ENCODE measurements around the gene MIOX.

Gene MIOX

DNA sequence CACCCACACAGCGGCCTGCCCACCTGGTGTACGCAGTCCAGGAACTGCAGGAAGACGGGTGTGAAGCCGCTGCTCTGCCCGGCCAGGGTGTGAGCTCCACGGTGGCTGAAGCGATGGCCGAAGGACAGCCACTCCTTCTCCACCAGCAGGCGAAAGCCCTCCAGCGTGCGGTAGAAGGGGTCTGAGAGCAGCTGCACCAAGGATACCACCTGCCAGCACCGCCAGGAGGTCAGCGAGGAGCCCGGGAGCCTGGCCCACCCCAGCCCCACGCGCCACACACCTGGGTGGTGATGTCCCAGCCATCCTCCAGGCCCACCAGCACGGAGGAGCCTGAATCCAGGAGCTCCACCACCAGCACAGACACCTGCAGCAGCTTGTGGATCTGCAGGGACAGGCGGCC lies 31.5 kb upstream of the MIOX start:
- no peak for DNase-seq

DNA sequence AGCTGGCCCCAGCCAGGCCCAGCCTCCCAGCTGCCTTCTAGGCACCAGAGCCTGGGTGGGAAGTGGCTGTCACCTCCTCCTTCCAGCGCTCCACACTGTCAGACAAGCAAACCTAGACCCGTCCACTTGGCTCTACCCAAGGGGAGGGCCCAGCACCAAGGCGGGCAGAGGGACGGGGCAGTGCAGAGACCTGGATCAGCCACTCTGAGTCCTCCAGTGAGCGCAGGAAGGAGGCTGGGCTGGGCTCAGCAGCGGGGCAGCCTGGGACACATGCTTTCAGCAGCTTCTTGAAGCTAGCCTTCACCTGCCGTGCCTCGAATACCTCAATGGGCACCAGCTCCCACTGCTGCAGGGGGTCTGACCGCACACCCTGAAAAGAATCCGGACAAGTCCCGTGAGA lies 30.6 kb upstream of the MIOX start:
- DNase-seq, result no peak

DNA sequence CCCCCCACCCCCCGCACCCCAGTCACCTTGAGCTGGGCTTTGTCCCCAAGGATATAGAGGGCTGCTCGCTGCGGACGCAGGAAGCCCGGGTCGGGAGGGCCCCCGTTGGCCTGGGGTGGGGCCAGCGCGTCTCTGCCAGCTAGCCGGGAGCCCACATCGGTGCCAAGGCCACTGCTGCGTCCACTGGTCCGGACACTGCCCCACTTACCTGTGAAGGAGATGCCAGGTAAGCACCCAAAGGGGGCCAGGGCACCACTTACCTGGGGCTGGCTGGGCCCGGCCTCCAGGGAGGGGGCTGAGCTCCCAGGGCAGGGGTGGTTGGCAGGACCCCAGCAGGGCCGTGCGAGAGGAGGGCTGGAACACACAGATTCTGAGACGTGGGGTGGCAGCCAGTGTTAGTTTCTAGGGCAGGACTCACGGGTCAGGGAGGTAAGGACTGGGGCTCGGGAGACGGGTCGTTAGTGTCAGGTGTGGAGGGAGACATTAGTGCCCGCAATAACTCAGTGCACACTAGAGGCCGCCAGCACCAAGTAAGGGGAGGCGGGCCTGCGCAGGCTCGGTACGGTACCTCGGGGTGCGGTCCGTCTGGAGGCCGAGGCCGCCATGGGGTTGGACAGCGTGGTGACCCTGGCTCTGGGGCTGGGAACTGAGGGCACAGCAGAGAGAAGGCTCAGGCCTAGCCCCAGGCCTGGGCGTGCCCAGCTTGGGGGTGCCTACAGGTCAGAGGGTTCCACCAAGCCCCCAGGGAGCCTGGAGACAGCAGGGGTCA lies 30.0 kb upstream of the MIOX start:
- no peak for DNase-seq

DNA sequence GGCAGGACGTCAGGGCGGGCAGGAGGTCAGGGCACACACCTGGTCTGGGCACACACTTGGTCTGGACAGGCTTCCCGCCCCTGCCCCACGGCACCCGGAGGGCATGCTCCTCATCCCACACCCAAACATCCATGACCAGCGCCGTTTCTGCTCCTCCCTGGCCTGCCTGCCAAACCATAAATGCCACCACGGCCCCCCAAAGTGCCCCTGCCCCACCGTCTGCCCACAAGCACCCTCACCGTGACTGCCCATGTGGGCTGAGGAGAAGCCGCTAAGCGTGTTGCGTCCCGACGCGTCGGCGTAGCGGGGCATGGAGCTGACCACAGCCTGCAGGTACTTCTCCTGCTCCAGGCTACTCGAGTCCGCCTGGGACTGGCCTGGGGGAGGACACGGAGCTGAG lies 27.6 kb upstream of the MIOX start:
- no peak for DNase-seq

DNA sequence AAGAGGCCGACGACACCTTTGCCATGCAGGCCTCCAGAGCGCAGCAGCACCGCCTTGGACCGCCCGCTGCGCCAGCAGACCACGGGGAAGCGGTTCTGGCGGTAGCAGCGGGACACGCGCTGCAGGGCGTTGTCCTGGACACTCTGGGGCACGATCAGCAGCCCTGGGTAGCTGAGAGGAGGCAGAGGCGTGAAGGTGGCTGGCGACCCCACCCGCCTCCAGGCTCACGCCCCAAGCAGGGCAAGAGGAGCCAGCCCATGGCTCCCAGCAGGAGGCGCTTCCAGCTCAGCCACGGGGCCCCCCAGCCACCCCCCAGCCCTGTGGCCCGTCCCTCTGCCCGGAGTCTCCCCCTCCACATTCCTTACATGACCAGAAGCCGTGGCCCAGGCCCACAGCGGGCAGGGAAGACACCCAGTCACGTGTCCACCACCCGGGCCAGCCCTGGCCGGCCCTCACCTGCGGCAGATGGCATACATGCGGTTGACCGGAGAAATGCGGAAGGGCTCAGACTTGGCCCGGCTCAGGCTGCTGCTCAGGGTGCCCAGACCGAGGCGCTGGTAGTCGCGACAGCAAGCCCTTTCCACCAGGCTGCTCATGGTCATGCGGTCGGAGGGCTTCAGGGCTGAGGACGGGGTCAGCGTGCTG lies 27.0 kb upstream of the MIOX start:
- DNase-seq, result no peak

DNA sequence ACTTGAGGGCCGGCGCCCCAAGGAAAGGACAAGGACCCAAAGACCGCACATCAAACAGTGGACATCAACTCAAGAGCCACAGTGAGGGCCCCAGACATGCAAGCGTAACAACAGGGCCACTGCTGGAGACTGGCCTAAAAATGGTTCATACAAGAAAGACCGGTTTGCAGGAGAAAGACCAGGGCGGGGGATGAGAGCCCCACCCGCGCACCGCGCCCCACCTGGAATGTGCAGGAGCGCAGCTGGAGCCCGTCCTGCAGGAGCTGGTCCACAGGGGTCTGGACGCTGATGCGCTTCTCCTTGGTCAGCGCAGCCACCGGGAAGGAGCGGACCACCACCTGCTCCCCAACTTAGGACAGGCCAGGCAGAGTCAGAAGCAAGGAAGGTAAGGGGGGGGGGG lies 25.7 kb upstream of the MIOX start:
- DNase-seq, result no peak

DNA sequence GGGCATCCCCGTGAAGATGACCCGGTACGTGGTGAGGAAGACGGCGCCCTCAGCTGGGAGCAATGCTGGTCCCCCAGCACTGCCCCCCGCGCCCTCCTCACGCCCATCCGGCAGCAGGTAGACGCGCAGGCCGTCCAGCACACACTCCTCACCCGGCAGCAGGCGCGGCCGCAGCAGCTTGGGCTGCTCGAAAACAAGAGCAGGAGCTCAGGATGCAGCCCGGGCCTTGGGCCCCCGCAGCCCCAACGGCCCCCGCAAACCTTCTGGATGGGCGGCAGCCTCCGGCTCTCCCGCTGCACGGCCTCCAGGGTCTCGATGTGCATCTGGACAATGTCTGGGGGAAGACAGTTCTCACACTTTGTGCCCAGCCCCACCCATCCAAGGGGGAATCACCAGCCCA lies 25.1 kb upstream of the MIOX start:
- no peak for DNase-seq

DNA sequence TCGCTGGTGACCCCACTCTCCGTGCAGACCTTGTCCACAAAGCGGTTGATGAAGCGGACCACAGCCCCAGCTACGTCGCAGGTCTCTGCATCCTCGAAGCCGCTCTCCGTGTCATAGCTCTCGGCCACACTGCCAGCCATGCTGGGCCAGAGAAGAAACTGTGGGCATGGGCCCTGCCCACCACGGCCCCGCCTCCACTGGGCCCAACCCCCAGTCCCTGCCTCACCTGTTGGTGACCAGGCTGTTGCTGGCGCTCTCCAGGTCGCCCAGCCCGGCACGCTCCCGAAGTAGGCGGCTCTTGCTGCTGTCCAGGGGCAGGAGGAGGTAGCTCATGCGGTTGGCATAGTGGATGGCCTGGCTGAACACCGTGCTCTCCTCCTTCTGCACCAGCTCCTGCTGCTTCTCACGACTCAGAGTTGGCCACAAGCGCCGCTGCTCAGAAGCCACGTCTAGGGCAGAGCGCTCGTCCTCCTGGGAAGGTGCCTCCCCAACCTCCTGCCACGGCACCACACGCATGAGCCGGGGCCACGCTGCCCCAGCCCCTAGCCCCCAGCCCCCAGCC lies 24.6 kb upstream of the MIOX start:
- DNase-seq, result no peak

DNA sequence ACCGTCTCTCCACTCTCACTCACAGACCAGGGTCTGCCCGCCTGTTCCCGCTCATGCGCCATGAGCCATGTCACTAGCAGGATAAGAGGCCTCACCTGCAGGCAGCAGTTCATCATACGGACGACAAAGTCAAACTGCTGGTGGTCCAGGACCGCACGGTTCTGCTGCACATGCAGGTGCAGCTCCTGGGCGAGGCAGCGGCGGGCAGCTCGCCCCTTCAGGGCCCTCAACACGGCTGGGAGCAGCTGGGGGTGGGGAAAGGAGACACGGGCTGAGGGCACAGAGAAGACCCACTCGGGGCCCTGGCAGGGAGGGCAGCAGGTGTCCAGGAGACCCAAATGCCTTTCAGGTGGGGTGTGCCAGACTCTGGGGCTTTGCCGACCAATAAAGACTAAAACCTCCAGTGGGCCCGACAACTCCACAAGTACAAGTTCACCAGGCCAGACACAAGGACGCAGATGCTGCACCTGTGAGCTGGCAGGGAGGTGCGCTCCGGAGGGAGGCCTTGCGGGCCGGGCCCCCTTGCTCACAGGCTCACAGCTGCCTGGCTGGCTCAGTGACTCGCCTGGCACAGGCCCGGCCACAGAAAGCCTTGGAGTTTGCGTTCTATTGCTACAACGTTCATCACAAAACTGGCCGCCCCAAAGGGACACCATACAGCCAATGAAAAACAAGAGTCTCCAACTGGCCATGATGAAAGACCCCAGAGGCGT lies 23.3 kb upstream of the MIOX start:
- DNase-seq, result no peak

DNA sequence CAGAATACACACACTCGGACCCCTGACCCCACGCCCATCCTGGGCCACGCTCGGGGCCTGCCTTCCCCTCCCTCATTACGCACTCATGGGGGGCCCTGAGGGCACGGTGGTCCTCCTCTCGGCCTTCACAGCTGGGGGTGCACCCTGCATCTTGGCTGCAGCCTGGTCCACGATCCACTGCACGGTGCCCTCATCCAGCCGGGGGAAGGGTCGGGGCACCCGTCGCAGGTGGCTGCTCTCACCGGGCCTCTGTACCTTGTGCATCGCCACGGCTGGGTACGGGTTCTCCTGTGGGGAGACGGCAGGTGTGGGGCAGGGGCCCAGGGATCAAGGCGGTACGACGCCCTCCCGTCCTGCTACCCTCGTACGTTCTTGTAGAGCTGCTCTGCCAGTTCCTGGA lies 22.2 kb upstream of the MIOX start:
- DNase-seq, result no peak

DNA sequence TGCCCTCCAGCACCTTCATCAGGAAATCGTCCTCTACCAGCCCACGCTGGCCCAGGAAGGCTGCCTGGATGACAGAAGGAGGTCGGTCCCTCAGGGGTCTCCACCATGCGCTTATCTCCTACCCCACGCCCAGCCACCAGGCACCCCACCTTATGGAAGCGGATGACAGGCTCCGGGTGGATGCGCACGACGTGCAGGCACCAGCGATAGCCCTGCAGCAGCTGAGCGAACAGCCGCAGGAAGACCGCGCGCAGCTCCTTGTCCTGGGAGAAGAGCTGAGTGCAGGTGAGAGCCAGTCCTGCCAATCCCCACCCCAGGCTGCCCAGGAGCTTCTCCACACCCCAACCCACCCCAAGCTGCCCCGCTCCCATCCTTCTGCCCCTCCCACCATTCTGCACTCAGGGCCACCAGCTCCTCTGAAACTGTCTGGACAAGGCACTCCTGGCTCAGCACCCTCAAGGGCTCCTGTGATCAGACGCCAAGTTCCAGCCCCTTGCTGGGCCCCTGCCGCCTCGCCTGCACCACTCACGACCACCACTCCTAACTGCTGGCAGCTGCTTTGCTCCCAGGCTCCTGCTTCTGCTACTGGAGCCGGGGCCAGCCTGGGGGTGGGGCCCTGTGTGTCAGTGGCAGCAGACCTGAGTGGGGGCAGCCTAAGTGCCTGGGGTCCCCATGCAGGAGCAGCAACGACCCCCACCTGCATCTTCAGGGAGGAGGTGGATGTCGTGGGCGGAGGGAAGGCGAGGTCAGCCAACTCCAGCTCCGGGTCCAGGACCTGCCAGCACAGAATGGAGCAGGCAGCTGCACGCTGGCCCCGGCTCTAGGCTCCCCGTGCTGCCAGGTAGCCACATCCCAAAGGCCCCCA lies 21.4 kb upstream of the MIOX start:
- DNase-seq, result no peak

DNA sequence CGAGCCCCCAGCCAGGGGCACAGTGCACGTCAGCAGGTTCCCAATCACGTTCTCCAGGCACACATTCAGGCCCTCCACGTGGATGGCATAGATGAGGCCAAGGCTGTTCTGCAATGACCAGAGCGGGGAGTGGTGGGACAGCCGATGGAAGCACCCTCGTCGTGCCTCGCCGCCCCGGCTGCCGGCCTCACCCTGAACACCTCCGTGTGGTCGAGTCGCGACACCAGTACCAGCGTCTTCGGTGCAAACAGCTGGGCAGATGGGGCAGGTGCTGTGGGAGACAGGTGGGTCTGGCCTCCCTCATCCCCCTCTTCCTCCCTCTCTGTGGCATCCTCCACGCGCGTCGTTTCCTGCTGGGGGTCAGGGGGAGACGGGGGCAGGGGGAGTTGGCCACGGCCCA lies 19.3 kb upstream of the MIOX start:
- DNase-seq, result no peak

DNA sequence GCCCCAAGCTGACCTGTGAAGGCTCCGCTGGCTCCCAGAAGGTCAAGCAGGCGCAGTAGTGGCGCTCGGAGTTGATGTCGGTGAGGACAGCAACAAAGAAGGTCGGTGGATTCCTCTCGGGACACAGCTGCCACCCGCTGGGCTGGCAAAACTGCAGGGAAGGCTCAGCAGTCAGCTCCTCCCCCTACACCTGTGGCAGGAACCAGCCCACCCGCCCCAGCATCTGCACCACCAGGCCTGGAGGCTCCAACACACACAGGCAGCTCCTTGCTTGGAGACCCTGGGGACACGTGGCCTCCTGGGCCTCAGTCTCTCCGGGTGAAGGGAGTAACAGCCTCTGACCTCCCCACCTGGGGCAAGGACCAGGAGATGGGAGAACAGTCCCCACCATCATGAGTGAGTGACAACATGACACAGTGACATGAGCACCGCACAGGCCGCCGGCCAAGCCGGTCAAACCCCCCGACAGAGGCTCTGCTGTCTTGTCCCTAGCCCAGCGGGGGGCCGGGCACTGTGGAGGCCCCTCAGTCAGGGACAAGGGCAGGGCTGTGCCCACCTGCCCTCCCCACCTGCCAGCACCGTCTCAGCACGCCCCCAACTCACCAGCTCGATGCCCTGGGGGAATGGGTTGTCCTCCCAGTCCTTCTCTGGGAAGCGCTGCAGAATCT lies 18.8 kb upstream of the MIOX start:
- DNase-seq, result no peak

DNA sequence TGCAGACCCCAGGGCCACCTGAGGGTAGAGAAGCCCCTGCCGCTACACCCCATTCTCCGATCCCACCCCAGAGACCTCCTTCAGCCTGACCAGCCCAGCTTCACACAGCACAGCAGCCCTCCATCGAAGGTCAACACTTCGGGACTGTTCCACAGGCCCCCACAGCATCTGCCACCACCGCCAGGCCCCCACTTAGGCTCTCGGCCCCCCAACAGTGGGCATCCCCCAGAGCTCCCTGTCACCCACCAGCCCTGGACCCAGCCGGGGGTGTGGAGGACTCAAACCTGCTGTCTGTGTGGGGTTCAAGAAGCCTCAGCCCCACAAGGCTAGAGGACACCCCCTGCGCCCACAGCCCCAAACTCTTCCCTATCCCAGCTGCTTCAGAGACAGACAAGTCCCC lies 18.0 kb upstream of the MIOX start:
- no peak for DNase-seq

DNA sequence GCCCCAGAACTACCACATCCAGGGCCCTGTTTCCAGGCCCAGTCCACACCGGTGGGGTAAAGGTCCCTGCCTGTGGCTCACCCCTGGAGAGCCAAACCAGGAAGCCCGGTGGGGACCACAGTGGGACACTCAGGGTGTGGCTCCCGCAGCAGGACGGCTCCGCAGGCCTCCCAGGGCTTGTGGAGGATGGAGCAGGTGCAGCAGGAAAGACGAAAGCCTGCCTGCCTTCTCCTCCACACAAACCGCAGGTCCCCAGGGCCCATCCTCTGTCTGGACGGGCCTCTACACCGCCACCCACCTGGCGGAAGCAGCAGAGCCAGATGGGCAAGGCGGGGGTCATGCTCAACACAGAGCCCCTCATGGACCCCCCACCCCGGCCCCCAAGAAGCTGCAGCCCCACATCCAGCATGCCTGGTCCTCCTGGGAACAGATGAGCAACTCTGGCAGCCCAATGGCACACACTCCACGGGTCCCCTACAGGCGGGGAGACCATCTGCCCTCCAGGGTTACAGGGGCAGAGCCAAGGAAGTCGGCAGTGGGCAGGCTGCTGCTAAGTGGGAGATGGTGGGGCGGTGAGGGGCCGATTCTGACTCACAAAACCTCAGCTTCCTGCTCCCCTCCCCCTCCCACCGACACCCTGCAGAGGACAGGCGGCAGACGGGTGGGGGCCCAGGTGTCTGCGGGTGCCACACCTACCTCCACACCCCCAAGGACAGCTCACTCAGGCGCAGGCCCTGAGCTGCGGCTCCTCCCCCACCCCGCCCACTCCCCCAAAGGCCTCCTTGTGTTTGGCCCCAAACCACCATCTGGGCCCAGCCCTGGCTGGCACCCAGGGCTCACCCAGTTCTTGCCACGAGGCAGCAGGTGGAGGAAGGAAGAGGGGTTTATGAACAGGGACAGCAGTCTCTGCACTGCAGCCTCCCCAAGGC lies 17.0 kb upstream of the MIOX start:
- peak in 1 of 2 experiments; percentile 46 for DNase-seq

DNA sequence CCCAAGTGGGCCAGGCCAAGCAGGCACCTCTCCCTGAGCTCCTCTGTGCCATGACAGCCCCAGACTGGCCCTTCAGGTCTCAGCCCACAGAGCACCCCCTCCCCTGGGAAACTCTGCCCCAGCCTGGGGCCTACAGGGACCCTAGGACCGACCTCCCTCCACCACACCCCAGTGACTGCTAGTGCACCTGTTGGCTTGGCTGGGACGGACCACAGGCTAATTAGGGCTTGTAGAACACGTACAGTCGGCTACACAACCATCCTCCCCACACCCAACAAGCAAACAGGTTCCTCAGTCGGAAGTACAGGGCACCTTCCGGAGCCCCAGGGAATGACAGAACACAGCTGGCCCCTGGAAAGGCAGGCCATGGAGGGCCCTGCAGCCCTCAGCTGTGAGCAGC lies 16.2 kb upstream of the MIOX start:
- DNase-seq, result no peak

DNA sequence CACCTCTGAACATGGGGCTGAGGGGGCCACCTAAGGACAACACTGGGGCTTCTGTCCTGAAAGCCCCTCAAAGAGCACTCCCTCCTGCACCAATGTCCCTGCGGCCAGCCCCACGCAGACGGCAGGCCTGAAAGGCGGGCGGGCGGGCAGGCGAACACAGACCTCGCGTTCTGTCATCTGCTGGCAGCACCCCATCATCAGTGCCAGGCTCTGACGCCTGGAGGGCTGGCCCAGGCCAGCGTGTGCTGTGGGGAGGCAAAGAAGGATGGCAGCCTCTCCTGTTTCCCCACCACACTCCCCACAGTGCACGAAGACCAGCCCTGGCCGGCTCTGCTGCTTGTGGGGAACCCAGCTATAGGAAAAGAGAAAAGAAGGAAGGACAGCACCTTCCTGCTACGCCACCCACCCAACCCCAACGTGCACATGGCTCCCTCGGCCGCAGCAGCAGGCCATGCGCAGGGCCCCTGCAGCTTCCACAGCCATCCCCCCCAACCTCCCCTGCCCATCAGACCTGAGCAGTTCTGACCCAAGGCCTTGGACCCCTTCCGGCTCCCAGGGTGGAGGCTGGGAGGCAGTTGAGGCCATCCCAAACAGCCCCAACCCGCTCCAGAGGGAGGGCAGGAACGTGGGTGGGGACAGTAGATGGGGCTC lies 15.3 kb upstream of the MIOX start:
- no peak for DNase-seq

DNA sequence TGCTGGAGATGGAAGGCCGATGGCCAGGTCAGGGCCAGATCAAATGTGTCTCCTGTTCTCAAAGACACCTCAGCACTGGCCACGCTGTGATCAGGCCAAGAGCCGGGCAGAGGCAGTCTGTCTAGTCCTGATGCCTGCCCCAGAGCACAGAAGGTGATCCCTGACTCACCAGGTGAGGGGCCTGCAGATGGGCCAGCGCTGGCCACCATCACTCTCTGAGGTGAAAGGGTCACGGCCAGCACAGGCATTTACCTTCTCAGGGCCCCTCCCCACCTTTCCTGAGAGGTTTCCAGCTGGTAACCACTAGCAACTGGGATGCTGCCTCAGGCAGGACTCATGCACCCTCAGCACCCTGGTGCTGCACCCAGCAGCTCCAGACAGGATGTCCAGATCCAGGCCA lies 14.7 kb upstream of the MIOX start:
- no peak for DNase-seq

DNA sequence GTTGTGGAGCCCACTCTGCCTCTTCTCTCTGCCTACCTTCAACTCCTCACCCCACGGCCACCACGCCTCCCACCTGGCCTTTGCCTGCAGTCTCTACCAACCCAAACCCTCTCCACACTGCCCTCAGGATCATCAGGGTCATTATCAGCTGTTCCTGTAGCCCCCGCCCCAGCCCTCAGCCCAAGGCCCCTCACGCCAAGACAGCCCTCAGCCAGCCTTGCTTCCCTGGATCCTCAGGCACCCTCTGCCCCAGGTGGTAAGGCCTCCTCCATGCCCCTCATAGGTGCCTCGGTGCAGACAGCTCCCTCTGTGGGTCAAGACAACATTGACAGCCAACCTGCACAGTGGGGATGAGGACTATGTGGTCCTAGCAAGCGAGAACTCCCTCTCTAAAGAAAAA lies 13.6 kb upstream of the MIOX start:
- no peak for DNase-seq

DNA sequence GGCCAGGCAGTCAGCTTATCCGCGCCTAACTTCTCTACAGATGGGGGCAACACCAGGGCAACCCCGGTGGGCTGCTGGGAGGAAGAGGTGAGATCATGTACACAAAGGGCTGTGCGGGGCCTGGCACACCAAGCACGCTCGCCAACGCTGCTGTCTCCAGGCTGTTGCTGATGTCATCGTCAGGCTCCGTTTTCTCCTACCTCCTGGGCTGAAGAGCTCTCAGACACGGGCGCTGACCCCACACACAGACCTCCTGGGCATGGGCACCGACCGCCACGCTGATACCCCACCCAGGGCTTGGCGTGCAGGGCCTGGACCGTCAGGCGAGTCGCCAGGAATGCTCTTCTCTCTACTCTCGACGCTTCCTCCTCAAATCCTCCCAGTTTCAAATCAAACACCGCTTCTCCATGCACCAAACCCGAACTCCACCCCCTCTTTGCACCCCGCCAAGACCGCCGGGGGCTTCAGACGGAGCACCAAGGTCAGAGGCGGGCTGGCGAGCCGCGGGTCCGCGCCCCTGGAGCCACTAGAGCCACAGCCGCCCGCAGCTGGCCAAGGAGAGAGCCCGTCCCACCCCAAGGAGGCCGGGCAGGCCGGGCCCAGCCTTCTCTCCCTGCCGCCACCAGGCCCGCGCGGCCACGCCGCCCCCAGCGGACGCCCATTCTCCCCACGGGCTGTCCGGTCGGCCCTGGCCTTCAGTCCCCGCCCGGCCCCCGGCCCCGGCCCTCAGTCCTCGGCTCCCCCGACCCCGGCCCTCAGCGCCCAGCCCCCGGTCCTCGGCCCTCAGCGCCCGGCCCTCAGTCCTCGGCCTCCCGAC lies 12.6 kb upstream of the MIOX start:
- DNase-seq, result no peak

Data from NCI-H446 (cell line).